Panc1 (cell line): Measurements from ENCODE around the gene KANK2. TPM values are rescaled to one million over a fixed set of nuclear protein-coding genes. Genes with fewer than 3 reads are reported as not detected.
A peak's percentile ranks its signal among the peaks of the same experiment; 100 is the strongest.

Source experiments
- ATAC-seq: fragments of 200-7000 bp; cut with Tn5 transposase; 2 replicates; pipeline ENCODE4 v1.9.1; 2020; ENCODE audit warnings: mild to moderate bottlenecking, moderate library complexity
- BruUV-seq: library from RNA; stranded (reverse); fragments of 400-500 nt; replicated peaks from 2 replicates; lab custom pipeline; 2021; lab: Mats Ljungman, UMichigan
- CTCF ChIA-PET: fragments of 300-600 bp; sonication (Branson Sonifier 250); formaldehyde crosslinking; loops from one replicate; lab custom pipeline; 2022; ENCODE audit warnings: antibody characterized with exemption; lab: Charles Lee
- POLR2A ChIA-PET: fragments of 300-600 bp; sonication (Branson Sonifier 250); formaldehyde crosslinking; loops from one replicate; lab custom pipeline; 2022; ENCODE audit warnings: antibody characterized with exemption; lab: Charles Lee
- DNase-seq: peaks from one replicate; pipeline ENCODE4 v3.0.0-alpha.2; 2010; ENCODE audit warnings: low read depth, low spot score
- H3K27ac ChIP-seq: 2 replicates; pipeline ENCODE4 v1.5.1; 2011; ENCODE audit warnings: mild to moderate bottlenecking, low read length, inconsistent platforms
- H3K27me3 ChIP-seq: fragments of 200-500 bp; sonication (Bioruptor generic); 2 replicates; pipeline ENCODE4 v1.6.0; 2014; ENCODE audit warnings: low read length, inconsistent platforms; ENCODE audit not compliant: control insufficient read depth, insufficient read depth
- H3K36me3 ChIP-seq: fragments of 200-500 bp; sonication (Bioruptor generic); 2 replicates; pipeline ENCODE4 v1.5.1; 2014; ENCODE audit warnings: inconsistent platforms, mild to moderate bottlenecking, low read length, moderate library complexity; ENCODE audit not compliant: control insufficient read depth, insufficient read depth
- H3K4me1 ChIP-seq: 2 replicates; pipeline ENCODE4 v1.5.1; 2011; ENCODE audit warnings: inconsistent platforms, mild to moderate bottlenecking, low read length, moderate library complexity; ENCODE audit not compliant: control insufficient read depth, insufficient read depth
- H3K4me3 ChIP-seq, 2 experiments: 2 replicates each; pipeline ENCODE4 v1.5.1; 2011 to 2012; ENCODE audit warnings: low read depth in 2 of 2, low read length in 2 of 2, mild to moderate bottlenecking in 2 of 2, inconsistent platforms in 1 of 2, moderate library complexity in 1 of 2
- H3K9me3 ChIP-seq: fragments of 200-500 bp; sonication (Bioruptor generic); 2 replicates; pipeline ENCODE4 v1.5.1; 2014; ENCODE audit warnings: low read depth, mild to moderate bottlenecking, inconsistent platforms, low read length, moderate library complexity; ENCODE audit not compliant: control insufficient read depth, insufficient read depth
- POLR2AphosphoS5 ChIP-seq: IDR thresholded peaks from 2 replicates; pipeline ENCODE4 v1.6.1; 2012; ENCODE audit warnings: mild to moderate bottlenecking, low read depth, low read length, moderate library complexity
- REST ChIP-seq, 2 experiments: IDR thresholded peaks; 2 replicates each; pipeline ENCODE4 v1.6.1; 2011 to 2012; ENCODE audit warnings: low read depth in 2 of 2, control low read depth in 1 of 2, low read length in 1 of 2, mild to moderate bottlenecking in 1 of 2, moderate library complexity in 1 of 2; ENCODE audit not compliant: insufficient read depth in 1 of 2
- SIN3A ChIP-seq: IDR thresholded peaks from 2 replicates; pipeline ENCODE4 v1.6.1; 2012; ENCODE audit warnings: low read depth, mild to moderate bottlenecking, low read length, moderate library complexity, borderline replicate concordance; ENCODE audit not compliant: insufficient read depth
- TCF7L2 ChIP-seq: IDR thresholded peaks from 2 replicates; pipeline ENCODE4 v1.6.1; 2011; ENCODE audit warnings: mild to moderate bottlenecking, low read depth, low read length, inconsistent platforms
- in situ Hi-C: cut with HindIII; loops from 2 replicates; pipeline ENCODE4 v1.10.0; 2016; ENCODE audit warnings: low sequenced_read_pairs, low pct_unique_long_range_greater_than_20kb
- intact Hi-C: fragments of 100-400 bp; cut with micrococcal nuclease; formaldehyde crosslinking; loops from one replicate; pipeline ENCODE4 v1.10.0; 2022; ENCODE audit not compliant: unreplicated experiment
- total RNA-seq: library from RNA; stranded (reverse); gene quantifications from one replicate; pipeline ENCODE4 v1.2.1, GENCODE V29; 2021; ENCODE audit not compliant: unreplicated experiment
- TF ChIP-seq, protein P1 (sequence below): fragments of 450-650 bp; IDR thresholded peaks from 2 replicates; pipeline ENCODE4 v1.5.1; 2017; ENCODE audit warnings: mild to moderate bottlenecking

The KANK2 gene
- total RNA-seq, 1 experiment from 2014 or later = 121 TPM

GRCh38 chr19:11191934-11192333 lies 5.4 kb downstream of the KANK2 start:
- ATAC-seq = no peak

GRCh38 chr19:11191273-11191755 lies 6.0 kb downstream of the KANK2 start:
- POLR2A ChIA-PET = no interaction called here
- no peak for DNase-seq

More at GRCh38 chr19:11191934-11192333, 5.4 kb downstream of the KANK2 start:
- in situ Hi-C loops = no loop called here
- no peak for DNase-seq
- no peak overlapping the region for H3K27ac ChIP-seq
- ChIA-PET CTCF (no interaction called here), POLR2A (no interaction called here)
- H3K27me3 ChIP-seq = no peaks in the 10 kb centered on the region
- intact Hi-C loops = no loop called here
- H3K9me3 ChIP-seq = no peaks in the 10 kb centered on the region
- no TSS peak for BruUV-seq
- TF ChIP-seq REST (IDR thresholded peaks at IDR 0.05; ENCODE audit: insufficient read depth in 1 of 2, low read depth in 2 of 2, low read length in 1 of 2) (no peak), SIN3A (no peak), POLR2AphosphoS5 (no peak), TCF7L2 (no peak)
- TF ChIP-seq, protein P1, sequence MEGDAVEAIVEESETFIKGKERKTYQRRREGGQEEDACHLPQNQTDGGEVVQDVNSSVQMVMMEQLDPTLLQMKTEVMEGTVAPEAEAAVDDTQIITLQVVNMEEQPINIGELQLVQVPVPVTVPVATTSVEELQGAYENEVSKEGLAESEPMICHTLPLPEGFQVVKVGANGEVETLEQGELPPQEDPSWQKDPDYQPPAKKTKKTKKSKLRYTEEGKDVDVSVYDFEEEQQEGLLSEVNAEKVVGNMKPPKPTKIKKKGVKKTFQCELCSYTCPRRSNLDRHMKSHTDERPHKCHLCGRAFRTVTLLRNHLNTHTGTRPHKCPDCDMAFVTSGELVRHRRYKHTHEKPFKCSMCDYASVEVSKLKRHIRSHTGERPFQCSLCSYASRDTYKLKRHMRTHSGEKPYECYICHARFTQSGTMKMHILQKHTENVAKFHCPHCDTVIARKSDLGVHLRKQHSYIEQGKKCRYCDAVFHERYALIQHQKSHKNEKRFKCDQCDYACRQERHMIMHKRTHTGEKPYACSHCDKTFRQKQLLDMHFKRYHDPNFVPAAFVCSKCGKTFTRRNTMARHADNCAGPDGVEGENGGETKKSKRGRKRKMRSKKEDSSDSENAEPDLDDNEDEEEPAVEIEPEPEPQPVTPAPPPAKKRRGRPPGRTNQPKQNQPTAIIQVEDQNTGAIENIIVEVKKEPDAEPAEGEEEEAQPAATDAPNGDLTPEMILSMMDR = no peak
- no peak overlapping the region for H3K4me3 ChIP-seq
- H3K4me1 ChIP-seq = peaks cover 9% of the 10 kb centered on the region
- H3K36me3 ChIP-seq = no peaks in the 10 kb centered on the region

More at GRCh38 chr19:11191273-11191755, 6.0 kb downstream of the KANK2 start:
- ATAC-seq = peak; percentile 78
- H3K27me3 ChIP-seq = no peaks in the 10 kb centered on the region
- H3K4me1 ChIP-seq = peaks cover 9% of the 10 kb centered on the region
- no peaks in the 10 kb centered on the region for H3K9me3 ChIP-seq
- no peak for TF ChIP-seq TCF7L2
- TF ChIP-seq, protein P1 = no peak
- TF ChIP-seq SIN3A = no peak
- no peak for TF ChIP-seq REST (IDR thresholded peaks at IDR 0.05; ENCODE audit: insufficient read depth in 1 of 2, low read depth in 2 of 2, low read length in 1 of 2)
- TF ChIP-seq POLR2AphosphoS5 = no peak
- CTCF ChIA-PET = no interaction called here
- BruUV-seq = no TSS peak
- intact Hi-C loops = no loop called here
- in situ Hi-C loops = no loop called here
- H3K36me3 ChIP-seq = no peaks in the 10 kb centered on the region
- H3K4me3 ChIP-seq = no peak overlapping the region
- no peak overlapping the region for H3K27ac ChIP-seq
